MM.1S (cell line): ENCODE results near the gene VRTN.

Experiments used
- DNase-seq: peaks from one replicate; pipeline ENCODE4 v3.0.0-alpha.2; 2015
- H2AFZ ChIP-seq: fragments of 300-600 bp; sonication (generic); 2 replicates; pipeline ENCODE4 v1.6.0; 2016; ENCODE audit warnings: antibody characterized with exemption, low read length
- H3F3A ChIP-seq: fragments of 300-600 bp; sonication (generic); 2 replicates; pipeline ENCODE4 v1.6.1; 2016; ENCODE audit warnings: mild to moderate bottlenecking, antibody characterized with exemption, low read length, moderate library complexity, mixed read lengths; ENCODE audit not compliant: insufficient read depth
- H3K27ac ChIP-seq: fragments of 300-600 bp; sonication (generic); 2 replicates; pipeline ENCODE4 v1.5.1; 2016; ENCODE audit warnings: mild to moderate bottlenecking, low read length
- H3K27me3 ChIP-seq: fragments of 300-600 bp; sonication (generic); replicated peaks from 2 replicates; pipeline ENCODE4 v1.6.0; 2016; ENCODE audit warnings: low read length; ENCODE audit not compliant: insufficient read depth
- H3K36me3 ChIP-seq: fragments of 300-600 bp; sonication (generic); replicated peaks from 2 replicates; pipeline ENCODE4 v1.6.1; 2016; ENCODE audit warnings: mild to moderate bottlenecking, low read length, mixed read lengths; ENCODE audit not compliant: insufficient read depth
- H3K4me1 ChIP-seq: fragments of 300-600 bp; sonication (generic); 2 replicates; pipeline ENCODE4 v1.6.1; 2016; ENCODE audit warnings: low read length, mixed read lengths
- H3K4me2 ChIP-seq: fragments of 300-600 bp; sonication (generic); 2 replicates; pipeline ENCODE4 v1.6.0; 2016; ENCODE audit warnings: low read depth, low read length
- H3K4me3 ChIP-seq: fragments of 300-600 bp; sonication (generic); 2 replicates; pipeline ENCODE4 v1.5.1; 2016; ENCODE audit warnings: low read length, mixed read lengths
- H3K79me2 ChIP-seq: fragments of 300-600 bp; sonication (generic); 2 replicates; pipeline ENCODE4 v1.6.1; 2016; ENCODE audit warnings: mixed run types, low read length, mixed read lengths
- H3K9ac ChIP-seq: fragments of 300-600 bp; sonication (generic); 2 replicates; pipeline ENCODE4 v1.6.1; 2016; ENCODE audit warnings: low read length, mixed read lengths
- H3K9me2 ChIP-seq: fragments of 300-600 bp; sonication (generic); replicated peaks from 2 replicates; pipeline ENCODE4 v1.6.1; 2016; ENCODE audit warnings: mild to moderate bottlenecking, low read length, mixed read lengths; ENCODE audit not compliant: insufficient read depth
- H3K9me3 ChIP-seq: fragments of 300-600 bp; sonication (generic); replicated peaks from 2 replicates; pipeline ENCODE4 v1.6.1; 2016; ENCODE audit warnings: mild to moderate bottlenecking, low read length, mixed read lengths; ENCODE audit not compliant: insufficient read depth
- H4K20me1 ChIP-seq: fragments of 300-600 bp; sonication (generic); 2 replicates; pipeline ENCODE4 v1.6.1; 2016; ENCODE audit warnings: mild to moderate bottlenecking, low read length, moderate library complexity, mixed read lengths; ENCODE audit not compliant: insufficient read depth
- CTCF ChIP-seq: fragments of 300-600 bp; sonication (generic); IDR thresholded peaks from 2 replicates; pipeline ENCODE4 v1.5.1; 2016; ENCODE audit warnings: antibody characterized with exemption, low read length, mixed read lengths
- EZH2 ChIP-seq: fragments of 300-600 bp; sonication (generic); optimal IDR thresholded peaks from 2 replicates; pipeline ENCODE3; 2017; ENCODE audit warnings: low read depth, mild to moderate bottlenecking, antibody characterized with exemption, low read length, mixed read lengths
- EZH2phosphoT487 ChIP-seq: fragments of 300-600 bp; sonication (generic); IDR thresholded peaks from 2 replicates; pipeline ENCODE4 v1.6.1; 2018; ENCODE audit warnings: antibody characterized with exemption, low read length

Gene VRTN

GRCh38 chr14:74404435-74404834 lies 56.2 kb downstream of the VRTN start:
- Histone ChIP-seq H3K4me1 (peaks cover 5% of the 10 kb centered on the region), H3K9me3 (no peaks in the 10 kb centered on the region), H3F3A (peaks cover 7% of the 10 kb centered on the region), H3K4me3 (no peak overlapping the region), H3K36me3 (no peaks in the 10 kb centered on the region), H3K4me2 (no peak overlapping the region), H3K79me2 (no peaks in the 10 kb centered on the region), H3K9ac (no peak overlapping the region), H4K20me1 (no peaks in the 10 kb centered on the region), H3K27ac (no peak overlapping the region), H2AFZ (no peak overlapping the region), H3K27me3 (no peaks in the 10 kb centered on the region), H3K9me2 (no peaks in the 10 kb centered on the region)
- DNase-seq, result no peak
- no peak for TF ChIP-seq EZH2phosphoT487
- no peak for TF ChIP-seq CTCF
- TF ChIP-seq EZH2, result no peak

- Histone ChIP-seq H3K9me3 (no peaks in the 10 kb centered on the region), H3K4me1 (peaks cover 5% of the 10 kb centered on the region), H3K9me2 (no peaks in the 10 kb centered on the region), H3K27me3 (no peaks in the 10 kb centered on the region), H3K4me3 (no peak overlapping the region), H3F3A (peaks cover 7% of the 10 kb centered on the region), H3K27ac (no peak overlapping the region), H3K4me2 (no peak overlapping the region), H2AFZ (no peak overlapping the region), H4K20me1 (no peaks in the 10 kb centered on the region), H3K9ac (no peak overlapping the region), H3K79me2 (no peaks in the 10 kb centered on the region), H3K36me3 (no peaks in the 10 kb centered on the region)
- TF ChIP-seq EZH2 (no peak), CTCF (no peak), EZH2phosphoT487 (no peak)
- DNase-seq, result no peak
These were observed 57.4 kb downstream of the VRTN start for GRCh38 chr14:74405663-74406062.

- Histone ChIP-seq H3F3A (no peaks in the 10 kb centered on the region), H3K27ac (no peak overlapping the region), H3K4me1 (no peaks in the 10 kb centered on the region), H3K36me3 (no peaks in the 10 kb centered on the region), H3K4me3 (no peak overlapping the region), H3K27me3 (no peaks in the 10 kb centered on the region), H4K20me1 (no peaks in the 10 kb centered on the region), H3K9me3 (no peaks in the 10 kb centered on the region), H3K79me2 (no peaks in the 10 kb centered on the region), H3K9me2 (no peaks in the 10 kb centered on the region), H2AFZ (no peak overlapping the region), H3K4me2 (no peak overlapping the region), H3K9ac (no peak overlapping the region)
- TF ChIP-seq EZH2phosphoT487 (no peak), CTCF (no peak), EZH2 (no peak)
- no peak for DNase-seq
These were observed 58.9 kb downstream of the VRTN start for GRCh38 chr14:74407021-74407800.
